ENCODE data around the gene POLR2L. TPM values are rescaled to one million over a fixed set of nuclear protein-coding genes. Genes with fewer than 3 reads are reported as not detected.
A peak's percentile ranks its signal among the peaks of the same experiment; 100 is the strongest.

POLR2L gene
- total RNA-seq, 1 experiment from 2014 or later, result 673 TPM

- in situ Hi-C loops (cut with HindIII; ENCODE audit: low pct_unique_long_range_greater_than_20kb, low sequenced_read_pairs) (no loop called here), intact Hi-C loops (cut with micrococcal nuclease; ENCODE audit: unreplicated experiment) (no loop called here)
- no peak overlapping the region for H3K4me3 ChIP-seq (ENCODE audit: low read depth in 2 of 2, low read length in 2 of 2)
- ATAC-seq (no peak), DNase-seq (ENCODE audit: low read depth, low spot score) (no peak)
- H3K27me3 ChIP-seq (ENCODE audit: control insufficient read depth, insufficient read depth, low read length), result no peaks in the 10 kb centered on the region
- TF ChIP-seq TCF7L2 (IDR thresholded peaks at IDR 0.05; ENCODE audit: low read depth, low read length), result no peak
- TF ChIP-seq REST (IDR thresholded peaks at IDR 0.05; ENCODE audit: insufficient read depth in 1 of 2, low read depth in 2 of 2, low read length in 1 of 2), result no peak
- no peak for TF ChIP-seq POLR2AphosphoS5 (IDR thresholded peaks at IDR 0.05; ENCODE audit: low read depth, low read length)
- TF ChIP-seq SIN3A (IDR thresholded peaks at IDR 0.05; ENCODE audit: borderline replicate concordance, insufficient read depth, low read depth, low read length), result no peak
- no peak for TF ChIP-seq CTCF (IDR thresholded peaks at IDR 0.05)
- no peaks in the 10 kb centered on the region for H3K9me3 ChIP-seq (ENCODE audit: control insufficient read depth, insufficient read depth, low read depth, low read length)
- POLR2A ChIA-PET, result no interaction called here
- peaks cover 3% of the 10 kb centered on the region for H3K4me1 ChIP-seq (ENCODE audit: control insufficient read depth, insufficient read depth, low read length)
- CTCF ChIA-PET, result no interaction called here
- no peak overlapping the region for H3K27ac ChIP-seq (ENCODE audit: low read length)
- BruUV-seq (replicated peaks), result TSS peak; percentile 35
- no peaks in the 10 kb centered on the region for H3K36me3 ChIP-seq (ENCODE audit: control insufficient read depth, insufficient read depth, low read length)
Measured at GRCh38 chr11:886568-886967, 44.2 kb upstream of the POLR2L start.

GRCh38 chr11:884578-885070, 42.3 kb upstream of the POLR2L start:
- no peak for TF ChIP-seq REST (IDR thresholded peaks at IDR 0.05; ENCODE audit: insufficient read depth in 1 of 2, low read depth in 2 of 2, low read length in 1 of 2)
- TF ChIP-seq SIN3A (IDR thresholded peaks at IDR 0.05; ENCODE audit: borderline replicate concordance, insufficient read depth, low read depth, low read length), result no peak
- TF ChIP-seq CTCF (IDR thresholded peaks at IDR 0.05), result no peak
- TF ChIP-seq POLR2AphosphoS5 (IDR thresholded peaks at IDR 0.05; ENCODE audit: low read depth, low read length), result no peak
- TF ChIP-seq TCF7L2 (IDR thresholded peaks at IDR 0.05; ENCODE audit: low read depth, low read length), result no peak
- no peaks in the 10 kb centered on the region for H3K9me3 ChIP-seq (ENCODE audit: control insufficient read depth, insufficient read depth, low read depth, low read length)
- no peak overlapping the region for H3K4me3 ChIP-seq (ENCODE audit: low read depth in 2 of 2, low read length in 2 of 2)
- no peaks in the 10 kb centered on the region for H3K36me3 ChIP-seq (ENCODE audit: control insufficient read depth, insufficient read depth, low read length)
- intact Hi-C loops (cut with micrococcal nuclease; ENCODE audit: unreplicated experiment) (no loop called here), in situ Hi-C loops (cut with HindIII; ENCODE audit: low pct_unique_long_range_greater_than_20kb, low sequenced_read_pairs) (no loop called here)
- ATAC-seq, result no peak
- CTCF ChIA-PET, result no interaction called here
- no peaks in the 10 kb centered on the region; the same call in 1 of the 2 replicates for H3K4me1 ChIP-seq (ENCODE audit: control insufficient read depth, insufficient read depth, low read length)
- H3K27me3 ChIP-seq (ENCODE audit: control insufficient read depth, insufficient read depth, low read length), result no peaks in the 10 kb centered on the region
- POLR2A ChIA-PET, result no interaction called here
- DNase-seq (ENCODE audit: low read depth, low spot score), result no peak
- BruUV-seq (replicated peaks), result no TSS peak
- H3K27ac ChIP-seq (ENCODE audit: low read length), result no peak overlapping the region
